ENCODE results near the gene SEMA6A.

Gene SEMA6A

GRCh38 chr5:116575326-116576052 lies 866 bp upstream of the SEMA6A start:
- DNase-seq, result no peak

- no peak for DNase-seq
Measured at GRCh38 chr5:116573702-116574366, 789 bp downstream of the SEMA6A start.

GRCh38 chr5:116573279-116573701 lies 1.3 kb downstream of the SEMA6A start:
- no peak for DNase-seq

DNA sequence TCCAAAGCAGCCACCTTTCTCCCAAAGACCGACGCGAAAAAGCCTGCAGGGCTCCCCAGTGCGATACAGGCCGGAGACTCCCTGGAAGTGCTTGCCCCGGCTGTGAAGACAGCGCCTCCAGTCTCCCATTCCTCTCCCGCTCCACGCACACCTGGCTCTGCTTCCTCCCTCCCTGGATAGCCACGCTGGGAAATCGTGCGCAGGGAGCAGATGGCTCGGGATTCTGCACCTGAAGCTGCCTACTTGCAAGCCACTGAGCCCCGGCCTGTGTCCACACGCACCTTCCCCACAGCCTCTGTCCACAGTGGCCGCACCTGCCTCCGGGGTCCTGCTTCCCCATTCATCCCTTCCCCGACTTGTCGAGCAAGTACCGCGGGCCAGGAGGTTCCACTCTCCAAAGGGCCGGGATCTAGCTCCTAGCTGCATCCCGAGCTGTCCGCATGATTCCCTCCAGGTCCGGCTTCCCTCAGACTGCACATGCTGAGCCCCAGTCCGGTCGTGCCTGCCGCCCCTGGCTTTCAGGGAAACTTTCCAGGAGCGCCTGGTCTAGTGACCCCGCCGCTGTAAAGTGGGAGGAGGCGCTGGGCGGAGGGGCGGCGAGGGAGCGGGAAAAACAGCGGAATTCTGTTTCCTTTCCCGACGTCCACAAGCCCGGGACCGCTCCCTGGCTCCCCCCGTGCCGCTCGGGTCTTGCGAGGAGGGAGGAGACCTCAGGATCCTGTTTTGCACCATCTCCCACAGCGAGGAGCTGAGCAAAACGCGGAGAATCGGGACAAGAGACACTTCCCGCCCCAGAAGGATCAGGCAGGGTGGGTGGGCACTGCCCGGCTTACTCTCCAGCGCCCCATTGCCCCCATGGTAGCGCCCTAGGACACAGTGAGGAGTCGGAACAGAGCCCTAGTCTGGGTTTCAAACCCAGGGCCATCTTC lies 2.0 kb downstream of the SEMA6A start:
- no peak for DNase-seq

DNA sequence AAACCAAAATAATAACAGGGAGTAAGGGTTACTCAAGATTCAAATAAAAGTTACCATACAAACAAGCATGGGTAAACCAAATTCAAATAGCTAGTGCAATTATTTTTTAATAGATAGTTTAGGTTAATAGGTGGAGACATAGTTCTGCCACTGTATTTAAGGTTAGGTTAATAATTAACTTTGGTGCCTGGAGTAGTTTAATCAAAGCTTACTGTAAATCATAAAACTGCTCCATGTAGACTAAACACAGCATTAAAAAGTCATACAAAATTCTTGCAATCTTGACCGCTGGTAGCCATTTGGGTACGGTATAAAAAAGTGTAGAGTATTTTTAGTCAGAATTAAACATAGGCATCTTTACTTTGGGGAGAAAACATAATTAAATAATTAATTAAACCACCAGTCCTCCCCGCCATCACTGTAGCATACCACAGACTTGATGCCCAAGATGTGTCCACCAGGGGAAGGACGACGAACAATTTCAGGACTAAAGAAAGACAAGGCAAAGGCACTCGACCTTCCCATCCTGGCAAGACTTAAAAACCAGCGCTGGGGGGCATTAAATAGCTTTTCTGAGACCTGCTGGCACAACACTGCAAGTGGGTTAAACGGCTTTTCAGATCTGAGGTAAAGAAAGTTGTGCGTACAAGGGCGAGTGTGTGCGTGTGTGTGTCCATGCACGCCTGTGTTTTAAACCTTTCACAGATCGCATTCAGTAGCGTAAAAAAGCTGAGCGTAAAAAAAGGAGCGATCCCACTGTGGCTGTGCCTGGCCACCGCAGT lies 2.9 kb downstream of the SEMA6A start:
- DNase-seq, result no peak

DNA sequence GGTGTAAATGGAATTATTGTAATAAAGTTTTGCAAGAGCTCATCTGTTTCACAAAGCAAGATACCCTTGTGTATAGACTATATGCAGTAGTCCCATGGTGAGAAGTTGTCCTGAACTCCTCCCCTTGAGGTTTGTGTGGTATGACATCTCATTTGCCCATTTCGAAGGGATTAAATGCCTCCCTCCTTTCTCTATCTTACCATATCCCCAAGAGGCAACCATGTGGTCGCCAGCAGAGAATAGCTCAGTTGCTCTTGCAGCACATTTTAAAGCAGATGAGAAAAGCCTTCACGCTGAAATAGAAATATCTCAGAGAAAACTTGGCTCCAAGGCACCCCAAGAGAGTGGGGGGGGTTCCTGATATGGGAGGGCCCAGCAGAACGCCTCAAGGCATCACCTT lies 4.6 kb downstream of the SEMA6A start:
- no peak for DNase-seq

DNA sequence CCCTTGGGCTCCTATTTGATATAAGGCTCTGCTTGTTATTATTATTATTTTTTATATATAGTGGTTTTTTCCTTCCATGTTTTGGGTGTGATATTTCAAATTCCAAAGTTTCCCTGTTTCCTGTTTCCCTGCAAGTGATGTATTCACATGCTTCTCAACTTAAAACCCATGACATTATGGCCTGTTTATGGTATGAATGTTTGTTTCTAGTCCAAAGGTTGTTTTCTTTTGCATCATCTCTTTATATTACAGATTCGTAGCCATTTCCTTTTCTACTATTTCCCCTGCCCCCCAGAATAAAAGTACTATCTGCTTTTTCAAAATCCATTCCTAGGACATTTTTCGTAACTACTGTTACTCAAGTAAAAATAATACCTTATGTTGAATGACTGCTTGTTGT lies 7.5 kb downstream of the SEMA6A start:
- no peak for DNase-seq

DNA sequence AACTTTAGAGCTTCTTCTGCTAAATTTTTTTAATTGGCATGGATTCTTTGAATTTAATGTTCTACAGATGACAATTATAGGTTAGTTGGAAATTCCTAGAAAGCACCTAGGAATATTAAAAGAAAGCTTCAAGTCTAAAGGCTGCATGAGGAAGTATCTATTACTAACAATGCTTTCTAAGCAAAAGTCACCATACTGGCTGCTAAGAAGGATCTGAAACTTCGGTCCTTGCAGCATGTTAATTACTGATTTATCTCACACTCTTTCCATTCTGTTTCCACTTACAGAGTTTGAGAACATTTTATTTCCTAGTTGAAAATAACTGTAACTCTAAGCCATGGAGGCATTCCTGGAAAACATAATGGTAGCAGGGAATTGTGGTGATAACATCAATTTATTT lies 8.4 kb downstream of the SEMA6A start:
- DNase-seq, result no peak

- DNase-seq, result no peak
Measured at GRCh38 chr5:116564756-116565490, 9.7 kb downstream of the SEMA6A start.

DNA sequence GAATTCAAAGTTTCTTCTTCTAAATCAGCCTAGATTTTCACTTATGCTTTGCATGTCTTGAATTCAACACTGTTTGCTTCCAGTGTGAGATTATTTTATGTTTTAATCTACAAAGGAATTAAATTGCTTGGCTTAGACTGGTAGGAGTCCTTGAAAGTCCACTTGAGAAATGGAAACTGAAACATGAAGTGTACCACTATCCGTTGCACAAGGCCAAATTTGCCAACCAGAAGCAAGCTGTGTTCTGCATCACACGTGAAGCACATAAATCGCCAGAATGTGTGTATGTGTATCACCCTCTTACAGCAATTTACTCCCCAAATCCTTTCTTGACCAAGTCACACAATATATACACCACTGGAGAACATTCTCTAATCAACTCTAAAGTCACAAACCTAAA lies 10.3 kb downstream of the SEMA6A start:
- DNase-seq, result no peak

GRCh38 chr5:116563736-116564308 lies 10.8 kb downstream of the SEMA6A start:
- DNase-seq, result no peak

DNA sequence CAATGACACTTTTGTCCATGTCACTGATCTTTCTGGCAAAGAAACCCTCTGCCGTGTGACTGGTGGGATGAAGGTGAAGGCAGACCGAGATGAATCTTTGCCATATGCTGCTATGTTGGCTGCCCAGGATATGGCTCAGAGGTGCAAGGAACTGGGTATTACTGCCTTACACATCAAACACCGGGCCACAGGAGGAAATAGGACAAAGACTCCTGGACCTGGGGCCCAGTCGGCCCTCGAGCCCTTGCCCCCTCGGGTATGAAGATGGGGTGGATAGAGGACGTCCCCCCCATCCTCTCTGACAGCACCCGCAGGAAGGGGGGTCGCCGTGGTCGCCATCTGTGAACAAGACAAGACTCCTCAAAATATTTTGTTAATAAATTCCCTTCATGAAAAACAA lies 12.0 kb downstream of the SEMA6A start:
- DNase-seq, result no peak

- DNase-seq, result no peak
Measured at GRCh38 chr5:116561658-116562057, 13.0 kb downstream of the SEMA6A start.

- no peak for DNase-seq
Measured at GRCh38 chr5:116559673-116560164, 14.9 kb downstream of the SEMA6A start.

GRCh38 chr5:116559239-116559638 lies 15.4 kb downstream of the SEMA6A start:
- DNase-seq, result no peak

GRCh38 chr5:116557669-116558271 lies 16.9 kb downstream of the SEMA6A start:
- DNase-seq, result no peak

DNA sequence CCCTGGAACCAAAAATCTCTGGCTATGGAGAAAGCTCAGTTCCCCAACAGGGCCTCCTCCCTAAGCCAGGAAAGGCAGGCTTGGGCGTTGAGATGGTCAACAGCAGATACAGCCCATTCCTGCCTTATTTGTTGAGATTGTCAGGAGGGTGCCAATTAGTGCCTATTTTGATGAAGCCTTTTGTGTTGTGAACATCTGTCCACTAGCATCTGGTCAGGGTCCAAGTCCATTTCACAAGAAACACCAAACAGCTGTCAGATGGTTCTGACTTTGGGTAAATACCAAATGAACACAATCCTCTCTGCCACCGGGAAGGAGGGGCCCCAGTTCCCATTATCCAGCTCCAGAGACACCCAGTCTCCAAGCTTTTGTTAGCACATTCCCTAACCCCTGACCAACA lies 19.9 kb downstream of the SEMA6A start:
- DNase-seq, result no peak

DNA sequence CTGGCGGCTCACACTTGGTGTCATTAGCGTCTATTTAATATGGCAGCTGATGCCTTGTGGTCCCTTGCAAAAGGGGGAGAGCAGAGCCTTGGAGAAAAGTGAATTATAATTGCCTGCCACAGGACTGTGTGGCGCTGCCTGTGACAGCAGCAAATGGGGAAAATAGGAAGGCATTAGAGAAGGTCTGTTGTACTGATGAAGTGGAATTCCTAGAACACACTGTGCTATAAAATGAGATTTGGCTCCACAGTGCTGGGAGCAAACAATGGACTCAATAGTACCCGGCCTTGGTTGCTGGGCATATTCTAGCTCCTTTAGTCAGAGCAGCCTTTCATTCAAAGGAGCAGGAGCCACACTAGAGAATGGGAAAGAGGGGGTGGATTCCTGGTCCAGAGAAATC lies 21.3 kb downstream of the SEMA6A start:
- no peak for DNase-seq

DNA sequence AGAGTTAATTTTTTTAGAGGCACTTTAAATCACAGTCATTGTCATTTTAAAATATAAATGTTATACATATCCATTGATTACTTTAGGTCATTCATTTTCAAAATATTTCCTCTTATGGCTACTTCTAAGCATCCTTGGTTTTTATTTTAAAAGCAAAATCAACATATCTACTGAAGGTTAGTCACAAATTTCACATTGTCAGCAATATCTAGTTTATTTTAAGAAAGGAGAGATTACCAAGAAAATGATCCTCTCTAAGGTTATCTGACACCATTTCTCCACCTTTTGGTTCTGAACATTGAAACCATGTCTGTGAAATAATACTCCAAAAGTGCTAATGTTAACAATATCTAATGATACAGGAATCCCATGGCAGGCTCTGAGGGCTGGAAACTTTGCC lies 24.5 kb downstream of the SEMA6A start:
- DNase-seq, result no peak

DNA sequence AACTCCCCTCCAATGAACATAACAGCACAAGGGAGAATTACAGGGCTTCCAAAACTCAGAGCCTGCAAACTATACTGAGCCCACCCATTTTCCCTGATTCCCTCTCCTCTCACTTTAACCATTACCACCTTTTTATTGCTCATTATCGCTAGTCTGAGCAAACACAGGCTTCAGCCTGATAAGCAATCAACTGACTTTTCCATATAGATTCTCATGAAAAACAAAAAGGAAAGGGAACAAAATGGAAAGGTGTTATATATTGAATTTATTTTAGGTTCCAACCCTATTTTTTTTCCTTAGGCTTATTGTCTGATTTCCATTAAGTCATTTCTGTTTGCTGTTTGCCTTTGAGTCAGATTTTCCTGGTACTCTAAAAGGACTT lies 27.9 kb downstream of the SEMA6A start:
- DNase-seq, result no peak
